AG09309 (cell line): Measurements from ENCODE around the gene CCIN.

Experiments
- DNase-seq: peaks from one replicate; pipeline ENCODE4 v3.0.0-alpha.2; 2010; ENCODE audit warnings: low read depth
- H3K4me3 ChIP-seq: 2 replicates; pipeline ENCODE4 v1.5.1; 2011; ENCODE audit warnings: mild to moderate bottlenecking, low read depth, low read length, moderate library complexity; ENCODE audit not compliant: control insufficient read depth
- CTCF ChIP-seq: IDR thresholded peaks from 2 replicates; pipeline ENCODE4 v1.5.1; 2011; ENCODE audit warnings: mild to moderate bottlenecking, low read depth, low read length, inconsistent platforms; ENCODE audit not compliant: insufficient read depth, control insufficient read depth; ENCODE audit errors: missing control alignments

CCIN gene

GRCh38 chr9:36164989-36165388 lies 4.2 kb upstream of the CCIN start:
- no peak for TF ChIP-seq CTCF
- H3K4me3 ChIP-seq: no peak overlapping the region
- no peak for DNase-seq

GRCh38 chr9:36165826-36166167 lies 3.4 kb upstream of the CCIN start:
- DNase-seq: no peak
- H3K4me3 ChIP-seq: peak overlapping the region; percentile 50
- no peak for TF ChIP-seq CTCF

- DNase-seq: no peak
Observed at GRCh38 chr9:36166168-36166927, 2.8 kb upstream of the CCIN start.

GRCh38 chr9:36169708-36170107 lies 520 bp downstream of the CCIN start:
- no peak overlapping the region for H3K4me3 ChIP-seq
- no peak for DNase-seq
- no peak for TF ChIP-seq CTCF

More at GRCh38 chr9:36166168-36166927, 2.8 kb upstream of the CCIN start:
- peak overlapping the region; percentile 50 for H3K4me3 ChIP-seq
- peak; percentile 77 for TF ChIP-seq CTCF

- no peak overlapping the region for H3K4me3 ChIP-seq
- DNase-seq: no peak
- TF ChIP-seq CTCF: no peak
Observed at GRCh38 chr9:36170531-36170930, 1.3 kb downstream of the CCIN start.

GRCh38 chr9:36173861-36174260 lies 4.7 kb downstream of the CCIN start:
- TF ChIP-seq CTCF: no peak
- no peak overlapping the region for H3K4me3 ChIP-seq

More at GRCh38 chr9:36173861-36174260, 4.7 kb downstream of the CCIN start:
- DNase-seq: no peak
